GM21367 (cell line): ENCODE results near the gene FANCL.
"Not testable (repeated sequence)": the region's sequence is repeated elsewhere in the genome, so short reads cannot be mapped to it uniquely, and the experiment has no call there.

Source experiments
- ATAC-seq: cut with Tn5 transposase; IDR thresholded peaks from one replicate; pipeline ENCODE4 v1.9.1; 2021; ENCODE audit not compliant: unreplicated experiment

The FANCL gene

DNA sequence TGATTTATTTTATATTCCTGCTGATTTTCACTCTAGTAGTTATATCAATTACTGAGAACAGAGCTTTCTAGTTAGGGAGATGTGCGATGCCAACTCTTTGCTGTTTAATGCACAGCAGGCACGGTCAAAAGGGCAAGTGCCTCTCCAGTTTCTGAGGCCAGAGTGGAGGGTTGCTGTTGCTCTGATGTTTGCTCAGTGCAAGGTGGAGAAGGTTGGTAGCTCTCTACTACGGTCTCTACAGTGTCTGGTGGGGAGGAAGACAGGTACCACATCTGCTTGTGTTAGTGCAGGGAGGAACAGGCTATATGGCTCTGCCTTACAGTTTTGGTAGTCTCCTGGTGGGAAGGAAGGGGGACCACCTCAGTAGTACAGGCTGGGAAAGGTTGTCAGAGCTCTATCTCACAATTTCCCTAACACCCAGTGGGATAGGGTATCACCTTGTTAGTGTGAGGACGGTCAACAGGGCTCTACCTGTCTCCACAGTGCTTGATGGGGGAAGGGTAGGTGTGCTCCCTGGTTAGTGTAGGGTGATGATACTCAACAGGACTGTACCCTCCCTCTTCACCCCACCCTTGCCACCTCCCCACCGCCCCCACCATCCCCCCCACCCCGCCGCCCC lies 85.9 kb downstream of the FANCL start:
- no peak for ATAC-seq

DNA sequence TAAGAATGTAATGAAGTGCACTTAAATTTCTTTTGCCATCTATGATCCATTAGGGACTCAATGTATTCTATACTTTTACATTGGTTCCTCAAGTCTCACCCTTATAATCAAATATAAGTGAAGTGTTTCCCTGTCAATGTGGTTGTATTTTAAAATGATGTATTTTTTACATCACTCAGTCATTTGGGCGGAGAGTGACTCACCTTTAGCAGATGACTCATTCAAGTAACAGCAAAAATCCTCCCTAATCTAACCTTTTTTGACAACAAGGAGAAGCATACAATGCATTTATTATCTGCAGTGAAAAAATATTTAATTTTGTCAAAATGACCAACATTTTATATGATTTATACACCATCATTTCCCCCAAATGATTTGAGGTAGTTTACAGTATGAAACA lies 94.4 kb downstream of the FANCL start:
- ATAC-seq, result no peak

DNA sequence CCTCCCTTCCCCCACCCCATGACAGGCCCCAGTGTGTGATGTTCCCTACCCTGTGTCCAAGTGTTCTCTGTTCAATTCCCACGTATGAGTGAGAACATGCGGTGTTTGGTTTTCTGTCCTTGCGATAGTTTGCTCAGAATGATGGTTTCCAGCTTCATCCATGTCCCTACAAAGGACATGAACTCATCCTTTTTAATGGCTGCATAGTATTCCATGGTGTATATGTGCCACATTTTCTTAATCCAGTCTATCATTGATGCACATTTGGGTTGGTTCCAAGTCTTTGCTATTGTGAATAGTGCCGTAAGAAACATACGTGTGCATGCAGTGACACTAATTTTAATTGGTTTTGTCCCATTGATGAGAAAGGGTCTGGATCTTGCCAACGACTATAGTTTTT lies 95.4 kb downstream of the FANCL start:
- ATAC-seq, result not testable (repeated sequence)

DNA sequence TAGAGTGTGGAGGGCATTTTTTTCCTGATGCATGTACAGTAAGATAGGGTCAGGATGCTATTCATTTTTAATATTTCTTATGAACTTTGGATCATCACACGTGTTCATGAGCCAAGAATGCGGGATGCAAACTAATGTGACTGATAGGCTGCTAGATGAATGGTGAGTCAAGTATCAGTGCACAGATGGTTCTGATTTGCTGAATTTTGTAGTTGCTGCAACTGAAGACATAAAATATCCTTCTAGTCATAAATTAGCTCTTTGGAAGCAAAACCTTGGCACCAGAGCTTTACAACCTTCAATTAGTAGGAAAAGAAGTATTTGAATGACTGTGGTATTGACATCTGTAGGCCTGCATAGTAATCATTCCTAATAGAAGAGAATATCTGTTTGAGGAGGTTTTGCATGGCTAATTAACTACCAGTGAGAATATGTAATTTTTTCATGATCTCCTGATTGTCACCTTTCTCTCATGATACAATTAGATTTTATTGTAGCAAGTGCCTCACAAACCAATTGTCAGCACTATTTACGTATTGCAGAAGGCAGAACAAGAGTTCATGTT lies 100.5 kb downstream of the FANCL start:
- ATAC-seq, result no peak

DNA sequence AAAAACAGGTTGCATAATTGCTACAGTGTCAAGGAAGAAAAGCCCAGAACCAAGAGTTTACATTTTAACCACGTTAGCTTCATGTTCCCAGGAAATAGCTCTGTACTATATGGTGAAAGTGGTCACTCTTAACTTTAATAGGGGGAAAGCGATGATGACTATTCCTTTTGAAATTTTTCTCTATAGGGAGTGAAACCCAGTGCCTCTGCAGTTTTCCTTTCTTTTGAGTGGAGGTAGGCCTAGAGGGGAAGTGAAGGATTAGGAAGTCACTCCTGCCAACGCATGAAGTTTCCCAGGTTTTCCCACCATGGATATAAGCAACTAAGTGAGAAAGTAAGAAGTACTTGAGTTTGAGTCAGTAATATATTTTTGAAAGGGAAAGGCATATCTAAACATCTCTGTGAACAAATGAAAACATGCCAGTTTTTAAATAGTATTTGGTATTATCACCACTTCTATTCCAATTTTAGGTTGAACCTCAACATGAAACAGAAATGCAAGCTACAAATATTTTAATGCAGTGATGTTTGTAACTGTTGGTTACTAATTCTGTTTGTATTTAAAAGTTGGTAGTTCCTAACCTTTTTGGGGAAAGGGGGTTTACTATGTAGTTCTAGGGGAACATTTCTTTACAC lies 102.6 kb downstream of the FANCL start:
- ATAC-seq, result no peak

DNA sequence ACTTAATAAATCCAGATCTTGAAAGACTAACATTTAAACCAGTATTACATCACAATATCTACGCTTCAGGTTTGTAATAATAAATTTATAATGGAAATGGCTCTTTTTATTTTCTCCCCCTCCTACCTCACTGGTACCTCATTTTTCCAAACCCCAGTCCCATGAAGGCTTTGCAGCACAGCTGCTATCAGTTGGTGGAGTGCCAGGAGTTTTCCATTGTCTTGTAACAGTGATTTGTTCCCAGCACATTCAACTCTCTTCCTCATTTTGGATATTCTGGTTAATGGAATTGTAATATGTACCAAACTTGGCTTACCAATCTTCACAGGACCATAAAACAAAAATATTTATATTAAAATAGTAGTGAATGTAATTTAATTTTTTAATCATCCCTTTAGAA lies 103.3 kb downstream of the FANCL start:
- no peak for ATAC-seq

DNA sequence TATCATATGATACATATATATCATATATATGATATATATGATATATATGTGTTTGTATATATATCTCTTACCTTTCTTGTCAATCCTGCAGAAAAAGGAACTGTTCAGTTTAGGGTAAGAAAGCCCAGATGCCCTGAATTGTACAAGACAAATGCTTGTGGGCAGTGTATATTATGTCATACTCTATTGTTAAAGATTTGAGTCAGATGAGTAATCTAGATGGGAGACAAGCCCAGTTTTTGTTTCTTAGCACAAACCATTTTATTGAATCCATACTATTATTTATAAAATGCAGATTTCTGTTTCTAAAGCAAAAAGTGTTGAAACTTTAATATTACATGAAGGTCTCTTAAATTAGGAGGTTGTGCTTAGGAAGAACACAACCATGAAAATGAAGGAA lies 103.9 kb downstream of the FANCL start:
- no peak for ATAC-seq

DNA sequence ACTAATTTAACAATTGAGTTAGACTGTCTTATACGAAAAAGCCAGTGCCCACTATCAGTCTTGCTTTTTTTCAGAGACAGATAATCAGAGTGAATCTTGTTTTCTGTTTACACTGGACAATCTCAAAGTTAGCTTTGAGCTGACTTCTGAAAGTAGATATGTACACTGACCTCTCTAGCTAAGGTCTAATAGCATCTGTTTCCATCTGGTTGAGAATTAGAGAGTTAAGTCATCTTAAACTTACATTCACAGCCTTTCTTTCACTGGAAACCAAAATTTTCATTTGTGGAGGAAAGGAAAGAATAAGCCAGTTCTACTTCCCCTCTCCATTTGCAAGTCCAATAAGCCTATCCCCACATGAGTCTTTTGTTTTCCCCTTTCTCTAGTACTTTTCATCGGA lies 105.3 kb downstream of the FANCL start:
- no peak for ATAC-seq

DNA sequence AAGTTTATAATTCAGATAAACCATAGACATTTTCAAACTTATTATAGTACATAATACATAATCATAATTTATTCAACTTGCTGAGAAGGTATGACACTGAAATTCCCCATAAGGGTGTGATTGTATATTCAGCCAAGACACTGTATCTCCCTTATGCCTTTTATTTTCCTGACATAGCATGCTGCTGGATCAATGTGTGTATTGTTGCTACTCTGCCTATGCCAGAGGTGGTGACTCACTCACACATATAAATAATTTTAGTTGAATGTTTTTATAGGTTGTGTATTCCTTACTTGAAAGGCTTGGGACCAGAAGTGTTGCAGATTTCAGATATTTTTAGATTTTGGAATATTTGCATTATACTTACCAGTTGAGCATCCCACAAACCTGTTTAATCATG lies 107.7 kb downstream of the FANCL start:
- no peak for ATAC-seq

DNA sequence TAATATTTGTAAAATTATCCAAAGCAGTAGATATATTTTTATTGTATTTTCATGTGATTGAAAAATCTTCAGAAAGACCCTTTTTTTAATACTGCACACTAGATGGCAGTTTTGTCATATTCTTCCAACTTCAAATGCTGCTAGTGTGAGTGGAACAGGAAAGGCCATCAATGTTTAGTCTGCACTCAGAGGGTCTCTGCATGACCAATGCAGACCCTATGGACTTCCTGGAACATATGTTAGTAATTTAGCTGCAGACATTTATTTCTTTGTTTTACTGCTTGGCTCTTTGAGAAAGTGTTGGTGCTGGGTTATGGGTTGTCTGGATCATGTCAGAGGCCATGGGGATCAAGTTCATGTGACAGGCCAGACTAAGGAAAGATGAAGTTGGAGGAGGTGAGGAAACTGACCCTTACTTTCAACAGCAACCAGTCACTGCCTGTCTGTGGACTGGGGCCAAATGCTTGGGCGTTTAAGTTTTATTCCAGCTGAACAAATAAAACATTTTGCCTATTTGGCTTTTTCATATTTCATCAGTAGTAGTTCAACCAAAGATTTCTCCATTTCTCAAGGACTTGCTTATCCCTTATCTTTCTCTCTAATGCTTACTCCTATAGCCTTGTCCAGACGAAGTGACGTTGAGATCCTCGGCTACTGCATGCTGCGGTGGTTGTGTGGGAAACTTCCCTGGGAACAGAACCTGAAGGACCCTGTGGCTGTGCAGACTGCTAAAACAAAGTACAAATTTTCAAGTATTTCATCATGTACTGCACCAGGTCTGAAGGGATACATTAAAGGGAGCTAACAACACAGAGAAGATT lies 109.7 kb downstream of the FANCL start:
- no peak for ATAC-seq

DNA sequence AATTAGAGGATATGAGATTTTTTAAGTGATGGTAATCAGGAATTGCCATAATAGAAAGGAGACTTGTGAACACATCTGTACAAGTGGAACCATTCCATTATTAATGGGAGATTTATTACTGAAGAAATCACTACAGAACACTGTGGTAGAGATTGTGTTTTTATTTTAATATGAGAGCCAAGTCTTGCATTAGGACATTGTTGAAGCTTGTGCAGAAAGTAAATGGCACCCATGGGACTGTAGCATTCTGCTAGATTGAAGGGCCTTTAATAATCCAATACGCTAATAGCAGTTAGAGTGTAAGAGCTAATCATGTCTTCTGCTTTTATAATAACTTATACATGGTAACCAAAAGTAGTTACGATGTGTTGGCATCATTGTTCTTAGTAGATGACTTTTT lies 110.9 kb downstream of the FANCL start:
- ATAC-seq, result no peak

DNA sequence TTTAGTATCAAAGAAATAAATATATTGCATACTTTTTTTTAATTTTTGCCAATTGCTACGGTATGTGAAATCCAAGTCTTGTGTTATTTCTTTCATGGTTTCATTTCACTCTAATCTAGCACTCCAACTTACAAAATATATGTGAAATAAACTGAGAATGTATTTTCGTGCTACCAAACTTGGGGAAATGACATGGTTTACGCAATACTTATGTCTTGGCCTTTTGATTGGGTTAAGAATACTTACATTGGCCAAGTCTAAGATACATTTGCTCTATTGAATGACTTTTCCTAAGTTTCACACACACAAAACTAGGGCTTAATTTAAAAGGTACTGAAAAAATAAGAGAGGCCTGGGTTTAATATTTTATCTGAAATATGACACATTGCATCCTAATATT lies 114.0 kb downstream of the FANCL start:
- ATAC-seq, result no peak

DNA sequence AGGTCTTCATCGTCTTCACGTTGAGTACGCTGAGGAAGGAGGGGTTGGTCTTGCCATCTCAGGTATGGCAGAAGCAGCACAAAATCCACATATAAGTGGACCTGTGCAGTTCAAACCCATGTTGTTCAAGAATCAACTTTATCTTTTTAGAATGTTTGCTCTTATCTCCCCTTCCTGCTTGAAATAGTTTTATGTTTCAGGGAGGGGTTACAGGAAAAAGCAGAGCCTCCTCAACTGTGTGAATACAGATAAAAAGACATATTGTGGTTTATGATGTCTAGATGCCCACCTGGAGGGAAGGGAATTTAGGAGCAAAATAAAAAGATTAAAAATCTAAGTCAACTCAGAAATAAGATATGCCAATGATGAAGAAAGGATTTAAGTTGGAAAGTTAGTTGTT lies 118.6 kb downstream of the FANCL start:
- ATAC-seq, result no peak

DNA sequence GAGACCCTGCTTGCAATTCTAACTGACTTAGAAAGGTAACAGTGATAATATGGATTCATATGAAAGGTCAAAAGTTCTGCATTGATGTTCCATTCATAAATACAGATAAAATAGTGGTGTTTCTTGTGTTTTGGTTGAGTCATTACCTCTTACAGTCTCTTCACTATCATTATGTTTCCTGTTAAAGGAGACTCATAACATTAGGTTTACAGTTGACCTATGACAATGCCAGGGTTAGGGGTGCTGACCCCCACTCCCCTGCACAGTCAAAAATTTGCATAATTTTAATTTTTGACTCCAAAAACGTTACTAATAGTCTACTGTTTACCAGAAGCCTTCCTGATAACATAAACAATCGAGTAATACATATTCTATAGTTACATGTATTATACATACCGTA lies 119.1 kb downstream of the FANCL start:
- no peak for ATAC-seq

DNA sequence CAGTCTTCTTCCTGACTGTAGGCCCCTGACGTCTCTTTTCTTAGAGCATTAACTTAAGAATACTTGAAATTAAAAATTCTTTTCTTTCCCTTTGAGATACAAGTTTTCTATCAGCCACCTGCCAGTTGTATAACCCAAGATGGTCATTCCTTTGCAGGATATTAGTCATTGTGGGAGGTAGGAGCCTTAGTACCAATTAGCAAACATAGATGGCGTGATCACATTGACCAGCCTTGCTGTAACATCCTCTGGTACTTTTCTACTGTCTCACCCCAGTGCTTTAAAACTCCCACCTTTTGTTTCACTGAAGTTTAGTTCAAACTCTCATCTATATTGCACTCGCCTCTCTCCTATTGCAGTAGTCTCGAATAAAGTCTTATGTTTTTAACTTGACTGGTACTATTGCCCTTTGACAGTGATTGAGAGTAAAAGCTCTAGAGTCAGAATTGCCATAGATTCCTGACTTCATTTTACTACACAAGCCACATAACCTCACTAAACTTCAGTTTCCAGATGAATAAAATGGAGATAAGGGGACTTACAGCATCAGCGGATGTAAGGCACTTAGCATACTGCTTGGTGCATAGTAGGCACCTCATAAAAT lies 120.4 kb downstream of the FANCL start:
- no peak for ATAC-seq

DNA sequence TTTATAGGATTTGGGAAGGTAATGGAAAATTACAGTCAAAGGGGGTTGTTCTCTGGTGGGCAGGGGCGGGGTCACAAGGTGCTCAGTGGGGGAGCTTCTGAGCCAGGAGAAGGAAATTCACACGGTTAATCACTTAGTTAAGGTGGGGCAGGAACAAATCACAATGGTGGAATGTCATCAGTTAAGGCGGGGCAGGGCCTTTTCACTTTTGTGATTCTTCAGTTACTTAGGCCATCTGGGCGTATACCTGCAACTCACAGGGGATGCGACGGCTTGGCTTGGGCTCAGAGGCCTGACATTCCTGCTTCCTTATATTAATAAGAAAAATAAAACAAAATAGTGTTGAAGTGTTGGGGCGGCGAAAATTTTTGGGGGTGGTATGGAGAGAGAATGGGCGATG lies 127.6 kb downstream of the FANCL start:
- not testable (repeated sequence) for ATAC-seq

DNA sequence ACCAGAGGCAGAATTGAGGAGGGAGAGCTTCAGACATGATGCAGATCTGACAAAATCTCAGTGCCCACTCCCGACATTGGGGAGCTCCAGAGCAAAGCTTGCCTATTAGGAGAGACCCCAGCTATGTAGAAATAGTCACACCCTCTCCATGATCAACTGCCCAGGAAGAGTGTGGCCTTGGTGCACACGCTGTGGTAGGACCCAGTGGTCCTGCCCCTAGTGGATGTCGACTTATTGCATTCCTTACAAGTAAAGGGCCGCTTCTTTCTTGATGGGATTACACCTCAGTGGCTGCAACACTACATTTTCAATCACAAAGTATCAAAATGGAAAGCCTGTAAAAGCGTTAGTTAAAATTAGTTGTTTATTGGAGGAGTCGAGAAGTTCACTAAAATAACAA lies 130.4 kb downstream of the FANCL start:
- no peak for ATAC-seq

DNA sequence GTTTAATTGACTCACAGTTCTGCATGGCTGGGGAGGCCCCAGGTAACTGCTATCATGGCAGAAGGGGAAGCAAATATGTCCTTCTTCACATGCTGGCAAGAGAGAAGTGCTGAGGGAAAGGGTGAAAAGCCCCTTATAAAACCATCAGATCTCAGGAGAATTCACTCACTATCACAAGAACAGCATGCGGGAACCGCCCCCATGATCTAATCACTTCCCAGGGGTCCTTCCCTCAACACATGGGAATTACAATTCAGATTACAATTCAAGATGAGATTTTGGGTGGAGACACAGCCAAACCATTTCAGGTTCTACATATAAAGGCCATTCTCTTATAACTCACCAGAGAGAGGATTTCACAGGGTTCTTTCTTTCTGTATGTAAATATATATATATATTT lies 131.6 kb downstream of the FANCL start:
- ATAC-seq, result no peak
